Retina (tissue), 1 donor: ENCODE data around the gene EVI2B.
"Not testable (repeated sequence)": the region's sequence is repeated elsewhere in the genome, so short reads cannot be mapped to it uniquely, and the experiment has no call there.

Experiments
- DNase-seq: peaks from one replicate; pipeline ENCODE4 v3.0.0-alpha.2; 2016

Gene EVI2B, protein sequence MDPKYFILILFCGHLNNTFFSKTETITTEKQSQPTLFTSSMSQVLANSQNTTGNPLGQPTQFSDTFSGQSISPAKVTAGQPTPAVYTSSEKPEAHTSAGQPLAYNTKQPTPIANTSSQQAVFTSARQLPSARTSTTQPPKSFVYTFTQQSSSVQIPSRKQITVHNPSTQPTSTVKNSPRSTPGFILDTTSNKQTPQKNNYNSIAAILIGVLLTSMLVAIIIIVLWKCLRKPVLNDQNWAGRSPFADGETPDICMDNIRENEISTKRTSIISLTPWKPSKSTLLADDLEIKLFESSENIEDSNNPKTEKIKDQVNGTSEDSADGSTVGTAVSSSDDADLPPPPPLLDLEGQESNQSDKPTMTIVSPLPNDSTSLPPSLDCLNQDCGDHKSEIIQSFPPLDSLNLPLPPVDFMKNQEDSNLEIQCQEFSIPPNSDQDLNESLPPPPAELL

DNA sequence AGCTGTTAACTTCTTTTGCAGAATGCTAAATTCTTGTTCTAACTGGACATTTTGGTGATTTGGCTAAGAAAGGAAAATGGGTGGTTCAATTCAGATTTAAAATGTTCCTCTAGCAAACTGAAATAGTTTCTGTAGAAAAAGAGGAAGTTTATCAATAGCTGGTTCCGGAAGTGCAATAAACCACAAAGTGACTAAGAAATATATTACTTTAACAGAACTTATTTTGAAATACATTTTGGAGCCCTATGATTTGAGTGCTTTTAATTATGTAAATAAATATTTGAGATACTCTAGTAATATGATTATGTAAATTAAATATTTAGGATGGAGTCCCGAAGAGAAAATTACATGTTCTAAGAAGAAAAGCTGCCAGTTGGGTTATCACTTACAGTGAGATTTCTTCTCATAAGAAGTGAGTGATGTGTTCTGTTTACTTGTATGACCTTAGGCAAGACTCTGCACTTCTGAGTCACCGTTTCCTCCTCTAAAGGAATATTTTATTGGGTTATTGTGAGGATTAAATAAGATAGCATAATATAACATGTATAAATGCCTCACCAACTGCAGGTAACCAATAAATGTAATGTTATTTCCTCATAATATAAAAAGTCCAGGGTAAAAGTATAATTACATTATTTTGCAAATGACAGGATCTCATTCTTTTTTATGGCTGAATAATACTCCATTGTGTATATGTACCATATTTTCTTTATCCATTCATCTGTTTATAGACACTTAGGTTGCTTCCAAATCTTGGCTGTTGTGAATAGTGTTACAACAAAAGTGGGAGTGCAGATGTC lies at the start of gene EVI2B:
EVI2B (minus strand) TSS at position 73 of the 800 bp plus-strand sequence. CDS start 8,445 bp downstream, outside the sequence.
- DNase-seq, result no peak

DNA sequence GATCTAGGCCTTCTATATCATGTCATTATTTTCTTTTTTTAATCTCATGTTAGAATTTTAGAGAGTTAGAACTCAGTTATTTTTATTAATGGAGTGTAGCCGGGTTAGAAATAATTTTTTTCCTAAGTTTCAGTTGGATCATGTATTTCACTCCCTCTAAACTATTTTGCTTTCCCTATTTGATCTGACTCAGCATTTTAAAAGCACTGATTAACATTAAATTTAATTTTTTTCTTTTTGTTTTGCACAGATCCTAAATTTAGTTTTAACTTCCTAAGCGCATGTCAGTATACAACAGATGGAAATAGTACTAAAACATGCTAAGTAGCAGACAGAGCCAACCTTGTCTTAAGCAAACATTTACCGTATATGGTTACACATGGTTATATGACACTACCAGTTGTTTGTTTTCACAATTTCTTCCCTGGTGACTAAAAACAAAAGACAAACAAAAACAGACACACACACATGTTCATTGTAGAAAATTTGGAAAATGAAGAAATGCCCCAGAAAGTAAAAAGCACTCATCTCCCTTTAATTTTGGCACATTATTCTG lies 44.1 kb upstream of the EVI2B start:
- no peak for DNase-seq

DNA sequence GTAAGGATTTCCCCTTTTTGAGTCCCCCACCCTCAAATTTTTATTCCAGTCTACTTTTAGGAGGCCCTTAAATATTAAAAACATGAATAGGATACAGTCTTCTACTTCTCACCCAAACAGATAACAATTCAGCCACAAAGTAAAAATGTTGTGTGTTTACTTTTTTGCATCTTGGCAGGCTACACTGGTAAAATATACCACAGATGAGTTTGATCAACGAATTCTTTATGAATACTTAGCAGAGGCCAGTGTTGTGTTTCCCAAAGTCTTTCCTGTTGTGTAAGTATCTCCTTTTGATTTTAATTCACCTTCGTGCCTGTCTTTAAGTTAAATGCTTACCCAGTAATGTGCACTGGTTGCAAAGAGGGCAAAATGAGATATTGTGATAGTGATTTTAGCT lies 43.2 kb upstream of the EVI2B start:
- no peak for DNase-seq

DNA sequence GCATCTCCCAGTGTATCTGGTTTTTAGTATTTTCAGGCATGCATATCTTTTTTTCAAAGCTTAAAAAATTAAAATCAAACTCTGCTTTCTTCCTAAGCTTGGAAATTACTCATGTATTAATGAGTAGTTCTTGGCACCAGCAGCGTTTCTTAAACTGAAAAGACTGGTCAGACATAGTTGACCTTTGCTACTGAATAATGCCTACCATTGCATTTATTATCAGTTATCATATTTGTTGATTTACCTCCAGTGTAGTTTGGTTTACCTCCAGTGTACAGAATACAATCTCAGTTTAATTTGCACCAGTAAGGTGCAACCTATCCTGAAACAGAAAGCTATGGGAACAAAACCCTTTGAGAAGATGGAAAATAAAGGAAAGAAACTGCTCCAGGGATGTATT lies 42.1 kb upstream of the EVI2B start:
- no peak for DNase-seq

DNA sequence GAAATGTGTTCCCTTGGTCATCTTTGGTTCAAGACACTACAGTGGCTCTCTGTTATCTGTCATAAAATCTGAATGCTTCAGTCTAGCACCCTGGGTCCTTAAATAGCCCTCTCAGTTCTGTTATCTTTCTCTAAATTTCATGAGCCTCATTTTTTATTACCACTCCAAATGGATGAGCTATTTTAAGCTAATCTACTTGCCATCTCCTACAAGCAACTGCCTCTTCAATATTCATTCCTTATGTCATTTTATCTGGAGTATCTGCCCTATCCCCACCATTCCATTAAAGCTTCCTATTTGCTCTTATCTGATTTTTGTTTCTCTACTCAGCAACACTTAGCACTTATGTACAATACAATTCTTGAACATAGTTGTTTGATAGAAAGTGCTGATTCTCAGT lies 35.6 kb upstream of the EVI2B start:
- no peak for DNase-seq

DNA sequence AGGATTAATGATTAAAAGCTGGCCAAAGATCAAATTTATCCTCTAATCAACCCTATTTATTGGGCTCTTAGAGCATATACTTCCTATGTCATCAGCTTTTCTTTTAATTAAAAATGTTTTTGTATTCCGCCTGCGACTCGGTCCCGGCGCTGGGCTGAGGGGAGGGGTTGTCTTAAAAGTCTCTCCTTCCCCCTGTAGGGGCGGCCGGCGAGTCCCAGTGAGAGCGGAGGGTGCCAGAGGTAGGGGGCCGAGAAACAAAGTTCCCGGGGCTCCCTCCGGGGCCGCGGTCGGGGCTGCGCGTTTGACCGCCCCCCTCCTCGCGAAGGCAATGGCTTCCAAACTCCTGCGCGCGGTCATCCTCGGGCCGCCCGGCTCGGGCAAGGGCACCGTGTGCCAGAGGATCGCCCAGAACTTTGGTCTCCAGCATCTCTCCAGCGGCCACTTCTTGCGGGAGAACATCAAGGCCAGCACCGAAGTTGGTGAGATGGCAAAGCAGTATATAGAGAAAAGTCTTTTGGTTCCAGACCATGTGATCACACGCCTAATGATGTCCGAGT lies 31.4 kb upstream of the EVI2B start:
- DNase-seq, result not testable (repeated sequence)

DNA sequence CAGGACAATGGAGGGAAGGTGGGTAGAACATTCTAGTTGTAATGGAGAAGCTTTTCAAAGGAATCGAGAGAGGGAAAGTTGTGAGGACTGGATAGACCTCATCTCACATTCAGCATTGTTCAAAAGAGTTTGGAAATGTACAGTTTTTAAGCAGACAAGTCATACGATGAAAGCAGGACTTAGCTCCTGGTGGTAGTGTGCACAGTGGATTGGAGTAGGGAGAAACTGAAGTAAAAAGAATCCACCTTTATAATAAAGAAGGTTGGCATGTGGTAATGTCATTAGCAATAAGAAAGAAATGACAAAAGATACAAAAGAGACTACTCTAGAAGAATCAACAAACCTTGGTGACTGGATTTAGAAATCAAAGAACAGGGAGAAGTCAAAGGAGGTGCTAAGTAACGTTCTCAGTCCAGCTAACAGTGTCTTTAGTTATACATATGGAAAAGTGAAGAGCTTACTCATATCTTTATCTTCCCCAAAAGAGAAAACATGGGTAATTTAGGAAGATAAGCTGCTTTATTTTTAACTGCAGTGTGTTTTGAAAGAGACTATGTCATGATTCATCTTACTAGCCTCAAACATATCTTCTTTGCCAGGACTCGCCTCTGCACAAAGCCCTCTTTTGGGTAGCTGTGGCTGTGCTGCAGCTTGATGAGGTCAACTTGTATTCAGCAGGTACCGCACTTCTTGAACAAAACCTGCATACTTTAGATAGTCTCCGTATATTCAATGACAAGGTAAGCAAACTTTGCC lies 26.2 kb upstream of the EVI2B start:
- no peak for DNase-seq

DNA sequence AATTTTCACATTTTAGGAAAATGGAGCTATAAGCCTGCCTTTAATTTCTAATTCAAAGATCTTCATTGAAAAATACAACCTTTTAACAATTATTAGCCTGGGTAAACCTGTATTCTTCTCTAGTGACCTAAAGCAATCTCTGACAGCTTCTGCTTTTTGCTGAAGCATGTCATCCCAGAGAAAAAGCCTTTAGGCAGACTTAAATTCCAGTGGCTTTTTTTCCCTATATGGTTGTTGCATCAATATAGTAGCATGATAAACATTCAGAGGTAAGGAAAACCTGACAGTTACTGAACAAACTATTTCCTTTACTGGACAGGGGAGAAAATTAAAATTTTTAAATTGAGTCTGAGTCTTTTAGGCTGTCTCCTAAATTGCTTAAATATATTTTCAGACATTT lies 15.4 kb upstream of the EVI2B start:
- no peak for DNase-seq

DNA sequence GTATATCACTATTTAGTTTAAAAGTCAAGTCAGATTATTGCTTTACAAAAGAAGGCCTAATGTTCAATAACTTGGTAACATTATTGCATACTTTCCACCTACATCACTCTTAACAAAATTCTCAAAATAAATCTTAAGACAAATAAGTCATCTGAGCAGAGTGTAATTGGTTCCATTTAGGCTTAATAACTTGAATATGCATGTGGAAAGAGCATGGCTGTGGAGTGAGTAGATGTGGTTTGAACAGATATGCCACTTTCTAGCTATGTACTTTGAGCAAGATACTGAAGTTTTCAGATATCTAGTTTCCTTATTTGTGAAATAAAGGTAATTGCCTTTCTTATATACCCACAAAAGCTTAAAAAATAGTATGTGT lies 14.3 kb upstream of the EVI2B start:
- DNase-seq, result no peak

DNA sequence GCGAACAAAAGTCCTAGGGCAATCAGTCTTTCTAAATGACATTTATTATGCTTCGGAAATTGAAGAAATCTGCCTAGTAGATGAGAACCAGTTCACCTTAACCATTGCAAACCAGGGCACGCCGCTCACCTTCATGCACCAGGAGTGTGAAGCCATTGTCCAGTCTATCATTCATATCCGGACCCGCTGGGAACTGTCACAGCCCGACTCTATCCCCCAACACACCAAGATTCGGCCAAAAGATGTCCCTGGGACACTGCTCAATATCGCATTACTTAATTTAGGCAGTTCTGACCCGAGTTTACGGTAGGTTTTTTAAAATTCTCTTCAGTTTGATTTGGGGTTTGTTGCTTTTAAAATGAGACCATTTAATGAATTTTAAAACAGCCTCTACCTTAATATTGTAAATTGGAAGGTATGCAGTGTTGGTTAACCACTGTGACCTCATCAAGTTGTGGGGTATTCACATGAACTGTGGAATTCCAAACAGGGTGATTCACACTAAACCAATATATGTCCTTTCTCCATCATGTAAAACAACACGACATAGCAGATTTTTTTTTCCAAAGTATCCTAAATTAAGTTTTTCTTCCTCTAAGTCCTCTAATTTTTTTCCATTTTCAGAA lies 13.8 kb upstream of the EVI2B start:
- no peak for DNase-seq

DNA sequence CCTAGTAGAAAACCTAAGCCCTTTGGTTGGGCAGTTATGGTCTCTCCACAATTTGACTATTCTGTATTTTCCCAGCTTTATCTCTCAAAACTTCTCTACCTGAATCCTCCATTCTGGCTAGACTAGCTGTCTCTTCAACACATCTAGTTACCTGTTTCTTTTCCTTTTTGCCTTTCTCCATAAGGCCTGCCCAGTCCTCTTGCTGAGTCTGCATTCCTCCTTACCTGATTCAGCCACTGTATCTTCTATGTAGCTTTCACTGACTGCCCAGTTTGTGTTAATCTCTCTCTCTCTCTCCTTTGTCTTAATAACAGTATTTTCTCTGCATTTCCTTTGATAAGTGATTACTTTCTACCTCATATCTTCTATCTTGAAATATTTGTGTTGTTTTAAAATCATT lies 9.7 kb upstream of the EVI2B start:
- no peak for DNase-seq

DNA sequence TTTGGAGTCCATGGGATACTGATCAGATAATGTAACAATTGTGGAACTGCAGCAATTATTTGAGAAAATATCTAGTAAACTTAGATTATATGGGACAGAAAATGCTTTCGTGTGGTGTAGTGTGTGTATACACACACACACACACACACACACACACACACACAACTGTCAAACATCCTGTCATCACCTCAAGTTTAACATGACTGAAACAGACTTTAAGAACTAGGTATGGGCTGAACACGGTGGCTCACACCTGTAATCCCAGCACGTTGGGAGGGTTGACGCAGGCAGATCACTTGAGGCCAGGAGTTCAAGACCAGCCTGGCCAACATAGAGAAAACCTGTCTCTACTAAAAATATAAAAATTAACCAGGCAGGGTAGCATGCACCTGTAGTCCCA lies 8.1 kb upstream of the EVI2B start:
- DNase-seq, result no peak

DNA sequence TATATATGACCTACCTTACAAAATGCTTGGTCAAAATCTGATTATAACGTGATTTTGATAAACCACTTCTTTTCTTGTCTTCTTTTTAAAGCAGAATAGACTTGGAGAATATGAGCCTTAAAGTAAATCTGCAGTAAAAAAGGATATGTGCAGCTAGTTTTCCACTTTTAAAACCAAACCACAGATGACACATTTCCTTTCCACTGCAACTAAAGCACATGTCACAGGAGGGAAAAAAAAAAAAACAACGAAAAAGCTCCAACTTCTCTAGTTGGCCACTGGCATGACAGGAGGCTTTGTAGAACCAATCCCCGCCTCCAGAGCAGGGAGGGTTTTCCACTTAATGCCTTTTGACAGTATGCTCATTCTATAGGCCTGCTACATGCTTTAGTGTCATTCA lies 7.6 kb upstream of the EVI2B start, which contains the start of gene EVI2A:
EVI2A (minus strand) TSS at position 142 of the 400 bp plus-strand sequence. CDS start 2,609 bp downstream, outside the sequence.
- no peak for DNase-seq

DNA sequence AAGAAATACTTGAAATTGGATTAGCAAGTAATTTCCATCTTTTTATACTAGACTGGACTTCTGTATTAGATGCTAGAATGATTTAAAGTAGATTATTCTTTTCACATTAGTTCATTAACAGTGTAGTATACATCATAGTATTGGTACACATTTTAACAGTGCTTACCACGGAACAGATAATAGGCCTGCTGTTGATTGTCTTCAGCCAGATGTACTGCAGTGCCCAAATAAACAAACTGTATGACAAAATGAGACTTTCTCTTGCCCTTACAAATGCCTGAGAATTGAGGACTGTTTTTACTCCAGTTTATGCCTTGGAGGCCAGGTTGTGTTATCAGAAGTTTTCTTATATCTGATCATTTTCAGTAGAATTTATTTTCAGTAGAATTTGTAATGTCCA lies 6.9 kb upstream of the EVI2B start:
- DNase-seq, result no peak

DNA sequence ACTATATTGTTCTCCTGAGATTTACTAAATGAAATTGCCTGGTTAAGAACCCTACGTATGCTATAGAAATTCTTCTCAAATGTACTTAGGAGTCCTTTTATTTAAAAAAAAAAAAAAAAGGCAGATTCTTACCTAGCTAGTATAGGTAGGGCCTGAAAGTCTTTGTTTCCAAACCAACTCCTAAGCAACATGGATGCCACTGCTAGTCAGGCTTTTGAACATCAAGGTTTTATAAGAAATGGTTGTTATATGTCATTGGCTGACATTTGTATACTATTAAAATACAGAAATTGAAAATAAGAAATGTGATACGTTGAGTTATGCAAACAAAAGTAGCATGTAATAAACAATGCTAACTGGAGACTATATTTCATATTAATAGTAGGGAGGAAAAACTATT lies 6.4 kb upstream of the EVI2B start:
- DNase-seq, result no peak

DNA sequence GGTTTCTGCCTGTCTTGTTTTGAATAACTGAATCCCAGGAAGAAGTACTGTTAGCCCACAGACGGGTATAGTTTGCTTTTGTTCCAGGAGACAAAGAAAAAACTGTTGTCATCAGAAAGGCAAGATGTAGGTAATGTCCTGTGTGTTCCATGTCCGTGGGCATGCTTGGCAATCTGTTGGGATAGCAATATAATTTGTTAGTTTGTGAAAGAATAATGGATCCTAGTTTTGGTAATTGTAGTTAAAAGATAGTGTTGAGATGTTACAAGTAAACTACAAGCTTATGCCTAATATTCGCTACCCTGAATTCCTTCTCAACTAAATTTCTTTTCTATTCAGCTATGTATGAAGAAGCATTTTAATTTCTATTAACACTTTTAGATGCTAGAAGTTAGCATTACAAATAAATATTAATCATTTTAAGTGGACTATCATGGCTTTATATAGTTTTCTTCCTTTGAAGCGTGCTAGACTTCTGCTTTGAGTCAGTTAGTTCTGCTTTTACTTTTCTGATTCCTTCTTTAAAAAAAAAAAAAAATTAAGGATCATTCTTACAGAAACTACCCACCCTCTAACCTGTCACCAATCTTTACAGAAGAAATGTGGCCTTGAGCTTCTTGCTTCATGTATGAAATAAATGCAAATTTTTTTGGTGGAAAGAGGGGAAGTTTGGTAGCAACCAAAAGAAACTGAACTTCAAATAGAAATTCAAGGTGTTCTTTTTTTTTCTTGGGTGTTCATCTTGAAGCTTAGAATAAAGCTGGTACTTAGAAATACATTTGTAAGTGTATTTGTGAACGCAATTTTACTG lies 5.2 kb upstream of the EVI2B start:
- DNase-seq, result no peak

DNA sequence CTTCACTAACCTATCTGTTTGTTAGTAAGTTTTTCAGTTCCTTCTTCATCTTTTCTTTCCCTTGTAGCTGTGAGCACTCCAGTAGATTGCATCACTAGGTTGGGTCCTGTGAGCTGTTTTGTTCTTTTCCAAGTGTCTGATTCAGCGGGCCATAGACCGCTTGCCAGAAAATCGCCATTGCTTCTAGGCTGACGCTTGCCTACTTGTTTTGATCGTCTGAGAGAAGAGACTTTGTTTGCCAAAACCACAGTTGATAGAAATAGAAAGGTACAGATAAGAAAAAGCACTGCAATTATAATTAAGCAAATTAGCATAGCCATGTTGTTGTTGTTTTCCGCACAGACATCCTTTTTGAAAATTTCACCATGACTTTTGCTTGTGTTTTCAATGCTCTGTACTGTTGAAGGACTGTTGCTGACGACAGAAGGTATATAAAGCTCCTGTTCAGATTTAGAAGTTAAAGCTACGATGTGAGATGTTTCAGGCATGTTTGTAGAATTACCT lies 4.5 kb upstream of the EVI2B start:
- DNase-seq, result no peak

DNA sequence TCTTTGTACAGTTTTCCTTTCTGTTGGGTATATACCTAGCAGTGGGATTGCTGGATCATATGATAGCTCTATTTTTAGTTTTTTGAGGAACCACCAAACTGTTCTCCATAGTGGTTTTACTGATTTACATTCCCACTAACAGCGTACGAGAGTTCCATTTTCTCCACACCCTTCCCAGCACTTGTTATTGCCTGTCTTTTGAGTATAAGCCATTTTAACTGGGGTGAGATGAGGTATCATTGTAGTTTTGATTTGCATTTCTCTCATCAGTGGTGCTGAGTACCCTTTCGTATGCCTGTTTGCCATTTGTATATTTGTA lies 887 bp upstream of the EVI2B start:
- DNase-seq, result no peak

DNA sequence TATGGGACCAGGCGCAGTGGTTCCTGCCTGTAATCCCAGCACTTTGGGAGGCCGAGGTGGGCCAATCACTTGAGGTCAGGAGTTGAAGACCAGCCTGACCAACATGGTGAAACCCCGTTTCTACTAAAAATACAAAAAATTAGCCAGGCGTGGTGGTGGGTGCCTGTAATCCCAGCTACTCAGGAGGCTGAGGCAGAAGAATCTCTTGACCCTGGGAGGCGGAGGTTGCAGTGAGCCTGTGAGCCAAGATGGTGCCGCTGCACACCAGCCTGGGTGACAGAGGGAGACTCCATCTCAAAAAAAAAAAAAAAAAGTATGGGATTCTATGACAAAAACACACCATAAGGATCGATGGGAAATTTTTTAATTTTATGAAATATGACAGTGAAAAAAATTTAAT lies 1.6 kb downstream of the EVI2B start:
- DNase-seq, result not testable (repeated sequence)

DNA sequence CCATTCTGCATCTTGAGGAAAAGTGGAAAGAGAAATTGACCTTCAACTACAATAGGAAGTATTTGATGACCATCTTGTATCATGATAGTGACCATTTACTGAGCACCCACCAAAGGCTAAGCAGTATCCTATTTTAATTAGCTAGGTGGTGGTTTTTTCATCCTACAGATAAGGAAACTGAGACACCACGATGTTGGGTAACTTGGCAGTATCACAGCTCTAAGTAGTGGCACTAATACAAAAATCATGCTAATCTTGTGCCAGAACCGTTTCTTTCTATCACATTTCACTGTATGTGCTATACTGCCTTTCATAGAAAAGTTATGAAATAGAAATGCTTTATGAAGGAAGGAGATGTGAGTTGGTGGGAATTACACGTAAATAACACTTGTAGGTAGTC lies 2.3 kb downstream of the EVI2B start:
- no peak for DNase-seq

DNA sequence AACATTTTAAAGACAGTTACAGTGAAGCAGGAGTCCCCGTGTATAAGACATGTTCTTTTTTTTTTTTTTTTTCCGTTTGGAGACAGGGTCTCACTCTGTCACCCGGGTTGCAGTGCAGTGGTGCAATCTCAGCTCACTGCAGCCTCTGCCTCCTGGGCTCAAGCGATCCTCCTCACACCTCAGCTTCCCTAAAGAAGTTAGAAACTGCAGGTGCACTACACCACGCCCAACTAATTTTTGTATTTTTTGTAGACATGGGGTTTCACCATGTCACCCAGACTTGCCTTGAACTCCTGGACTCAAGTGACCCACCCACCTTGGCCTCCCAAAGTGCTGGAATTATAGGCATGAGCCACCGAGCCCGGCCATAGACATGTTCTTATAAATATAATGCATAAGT lies 3.0 kb downstream of the EVI2B start:
- no peak for DNase-seq
